ENCODE data around the gene TMPRSS3.

DNA sequence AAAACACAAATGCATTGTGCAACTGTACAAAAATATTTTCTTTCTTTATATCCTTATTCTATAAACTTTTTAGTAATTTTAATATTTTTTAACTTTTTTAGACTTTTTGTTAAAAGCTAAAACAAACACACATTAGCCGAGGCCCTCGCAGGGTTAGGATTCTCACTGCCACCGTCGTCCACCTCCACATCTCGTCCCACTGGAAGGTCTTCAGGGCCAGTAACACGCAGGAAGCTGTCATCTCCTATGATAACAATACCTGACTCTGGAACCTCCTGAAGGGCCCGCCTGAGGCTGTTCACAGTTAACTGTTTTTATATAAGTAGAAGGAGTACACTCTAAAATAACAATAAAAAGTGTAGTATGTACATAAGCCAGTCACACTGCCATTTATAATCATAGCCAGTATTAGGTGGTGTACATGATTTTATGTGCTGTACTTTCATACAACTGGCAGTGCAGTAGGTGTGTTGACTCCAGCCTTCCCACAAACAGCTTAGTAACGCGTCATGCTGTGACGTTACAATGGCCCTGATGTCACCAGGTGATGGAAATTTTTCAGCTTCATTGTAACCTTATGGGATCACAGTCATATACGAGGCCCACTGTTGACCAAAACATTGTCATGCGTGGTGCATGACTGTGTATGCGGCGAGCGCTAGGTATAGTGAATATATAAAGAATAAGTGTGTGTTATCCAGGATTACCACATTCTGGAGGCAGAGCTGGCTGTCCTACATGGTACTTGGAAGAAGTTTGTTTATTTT is 53.9 kb downstream of the TMPRSS3 start:
- TF ChIP-seq, protein P1, sequence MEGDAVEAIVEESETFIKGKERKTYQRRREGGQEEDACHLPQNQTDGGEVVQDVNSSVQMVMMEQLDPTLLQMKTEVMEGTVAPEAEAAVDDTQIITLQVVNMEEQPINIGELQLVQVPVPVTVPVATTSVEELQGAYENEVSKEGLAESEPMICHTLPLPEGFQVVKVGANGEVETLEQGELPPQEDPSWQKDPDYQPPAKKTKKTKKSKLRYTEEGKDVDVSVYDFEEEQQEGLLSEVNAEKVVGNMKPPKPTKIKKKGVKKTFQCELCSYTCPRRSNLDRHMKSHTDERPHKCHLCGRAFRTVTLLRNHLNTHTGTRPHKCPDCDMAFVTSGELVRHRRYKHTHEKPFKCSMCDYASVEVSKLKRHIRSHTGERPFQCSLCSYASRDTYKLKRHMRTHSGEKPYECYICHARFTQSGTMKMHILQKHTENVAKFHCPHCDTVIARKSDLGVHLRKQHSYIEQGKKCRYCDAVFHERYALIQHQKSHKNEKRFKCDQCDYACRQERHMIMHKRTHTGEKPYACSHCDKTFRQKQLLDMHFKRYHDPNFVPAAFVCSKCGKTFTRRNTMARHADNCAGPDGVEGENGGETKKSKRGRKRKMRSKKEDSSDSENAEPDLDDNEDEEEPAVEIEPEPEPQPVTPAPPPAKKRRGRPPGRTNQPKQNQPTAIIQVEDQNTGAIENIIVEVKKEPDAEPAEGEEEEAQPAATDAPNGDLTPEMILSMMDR (IDR thresholded peaks at IDR 0.05), result no peak
- TF ChIP-seq EZH2 (IDR thresholded peaks at IDR 0.05; ENCODE audit: borderline replicate concordance, insufficient read depth, low read depth, low read length, poor library complexity, severe bottlenecking), result no peak

All from B cell (primary cell).